Loucy (cell line): Measurements from ENCODE around the gene MOV10L1.

Source experiments
- EZH2phosphoT487 ChIP-seq: fragments of 200-600 bp; IDR thresholded peaks from 2 replicates; pipeline ENCODE4 v1.6.1; 2018; ENCODE audit warnings: antibody characterized with exemption, mild to moderate bottlenecking, moderate library complexity, borderline replicate concordance
- TF ChIP-seq, protein P1 (sequence below): fragments of 200-600 bp; sonication (generic); conservative IDR thresholded peaks from 2 replicates; pipeline ENCODE4 v1.5.1; 2014; ENCODE audit warnings: mild to moderate bottlenecking, antibody characterized with exemption, low read length

DNA sequence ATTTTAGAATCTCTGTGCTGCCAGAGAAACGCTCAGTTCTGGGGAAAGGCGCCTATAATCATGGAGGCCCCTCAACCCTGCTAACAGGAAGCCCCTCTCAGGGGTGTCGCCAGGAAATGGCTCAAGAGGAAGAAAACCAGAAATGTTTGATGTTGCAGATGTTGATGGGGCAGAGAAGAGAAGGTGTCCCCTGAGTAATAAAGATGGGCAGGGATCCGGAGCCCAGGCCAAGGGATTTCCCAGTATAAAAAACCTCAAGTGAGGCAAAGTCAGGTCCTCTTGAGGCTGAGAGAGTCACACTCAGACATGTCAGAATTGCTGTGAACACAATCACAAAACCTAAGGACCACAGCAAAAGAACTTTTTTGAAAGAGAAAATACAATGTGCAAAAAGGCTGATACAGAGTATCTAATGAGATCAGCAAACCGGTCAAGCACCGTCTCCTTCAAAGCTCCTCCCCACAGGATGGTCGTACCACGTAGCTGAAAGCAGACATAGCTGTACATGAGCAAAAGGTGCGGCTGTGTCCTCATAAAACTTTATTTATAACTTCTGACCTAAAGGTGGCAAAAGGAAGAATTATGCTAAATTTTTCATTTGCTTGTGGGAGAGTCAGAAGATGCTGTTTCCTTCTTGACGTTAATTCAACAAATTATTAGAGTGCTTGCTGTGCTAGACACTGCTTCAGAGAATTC lies 12.2 kb downstream of the MOV10L1 start:
- TF ChIP-seq, protein P1, sequence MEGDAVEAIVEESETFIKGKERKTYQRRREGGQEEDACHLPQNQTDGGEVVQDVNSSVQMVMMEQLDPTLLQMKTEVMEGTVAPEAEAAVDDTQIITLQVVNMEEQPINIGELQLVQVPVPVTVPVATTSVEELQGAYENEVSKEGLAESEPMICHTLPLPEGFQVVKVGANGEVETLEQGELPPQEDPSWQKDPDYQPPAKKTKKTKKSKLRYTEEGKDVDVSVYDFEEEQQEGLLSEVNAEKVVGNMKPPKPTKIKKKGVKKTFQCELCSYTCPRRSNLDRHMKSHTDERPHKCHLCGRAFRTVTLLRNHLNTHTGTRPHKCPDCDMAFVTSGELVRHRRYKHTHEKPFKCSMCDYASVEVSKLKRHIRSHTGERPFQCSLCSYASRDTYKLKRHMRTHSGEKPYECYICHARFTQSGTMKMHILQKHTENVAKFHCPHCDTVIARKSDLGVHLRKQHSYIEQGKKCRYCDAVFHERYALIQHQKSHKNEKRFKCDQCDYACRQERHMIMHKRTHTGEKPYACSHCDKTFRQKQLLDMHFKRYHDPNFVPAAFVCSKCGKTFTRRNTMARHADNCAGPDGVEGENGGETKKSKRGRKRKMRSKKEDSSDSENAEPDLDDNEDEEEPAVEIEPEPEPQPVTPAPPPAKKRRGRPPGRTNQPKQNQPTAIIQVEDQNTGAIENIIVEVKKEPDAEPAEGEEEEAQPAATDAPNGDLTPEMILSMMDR: no peak
- TF ChIP-seq EZH2phosphoT487: no peak
